NCI-H748 treated with DMSO at 0.1 percent for 48 hours (cell line): Measurements from ENCODE around the gene TEDC1.
A peak's percentile ranks its signal among the peaks of the same experiment; 100 is the strongest.

Experiments
- DNase-seq: peaks from one replicate; lab custom pipeline; 2025; lab: John Stamatoyannopoulos, UW

Gene TEDC1, protein sequence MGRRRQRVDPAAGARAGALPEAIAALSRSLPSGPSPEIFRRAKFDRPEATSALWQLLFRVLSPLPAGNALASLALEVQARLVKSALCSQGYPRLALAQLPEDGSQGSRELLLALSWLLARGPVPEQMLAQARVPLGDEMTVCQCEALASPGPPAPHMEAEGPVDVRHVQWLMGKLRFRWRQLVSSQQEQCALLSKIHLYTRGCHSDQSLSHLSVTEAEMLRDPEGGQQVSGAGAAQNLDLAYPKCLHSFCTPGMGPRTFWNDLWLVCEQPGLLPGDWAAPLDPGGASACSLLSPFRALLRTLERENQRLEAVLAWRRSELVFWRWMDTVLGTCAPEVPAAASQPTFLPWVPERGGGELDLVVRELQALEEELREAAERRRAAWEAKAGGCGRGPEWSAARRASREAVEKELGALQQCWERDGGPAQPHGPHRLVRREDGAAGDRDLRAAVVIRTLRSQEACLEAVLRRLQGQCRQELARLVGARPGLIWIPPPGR

DNA sequence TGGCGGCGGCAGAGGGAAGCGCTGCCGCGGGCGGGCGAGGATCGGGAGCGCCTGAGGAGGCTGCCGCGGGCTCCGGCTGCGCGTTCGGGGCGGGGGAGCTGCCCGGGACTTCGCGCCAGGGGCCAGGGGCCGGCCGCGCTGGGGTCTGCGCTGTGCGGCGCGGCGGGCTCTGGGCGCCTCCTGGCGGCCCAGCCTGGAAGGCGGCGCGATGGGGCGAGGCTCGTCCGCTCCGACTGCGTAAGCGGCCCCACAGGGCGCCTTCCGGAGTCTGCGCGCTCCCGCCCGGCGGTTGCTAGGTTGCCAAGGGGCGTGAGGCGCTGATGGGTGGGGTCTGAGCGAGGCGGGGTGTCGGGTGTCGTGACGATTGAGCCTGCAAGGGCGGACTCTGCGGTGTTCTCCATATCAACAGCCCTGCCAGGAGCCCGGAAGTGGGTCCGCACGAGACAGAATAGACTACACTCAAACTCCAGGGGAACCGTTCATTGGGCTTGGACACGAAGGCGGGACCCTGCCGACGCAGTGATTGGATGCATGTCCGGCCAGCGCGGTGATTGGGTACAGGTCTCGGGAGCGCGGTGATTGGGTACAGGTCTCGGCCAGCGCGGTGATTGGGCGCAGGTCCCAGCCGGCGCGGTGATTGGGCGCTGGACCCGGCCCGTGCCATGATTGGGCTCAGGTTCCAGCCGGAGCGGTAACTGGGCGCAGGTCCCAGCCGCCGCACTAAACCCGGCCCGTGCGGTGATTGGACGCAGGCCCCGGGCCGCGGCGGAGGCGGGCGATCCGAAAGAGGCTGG lies at the start of gene TEDC1:
TEDC1 (plus strand) TSS at position 675 of the 794 bp plus-strand sequence. CDS start 130 bp downstream, outside the sequence.
- DNase-seq, result peak; percentile 100

DNA sequence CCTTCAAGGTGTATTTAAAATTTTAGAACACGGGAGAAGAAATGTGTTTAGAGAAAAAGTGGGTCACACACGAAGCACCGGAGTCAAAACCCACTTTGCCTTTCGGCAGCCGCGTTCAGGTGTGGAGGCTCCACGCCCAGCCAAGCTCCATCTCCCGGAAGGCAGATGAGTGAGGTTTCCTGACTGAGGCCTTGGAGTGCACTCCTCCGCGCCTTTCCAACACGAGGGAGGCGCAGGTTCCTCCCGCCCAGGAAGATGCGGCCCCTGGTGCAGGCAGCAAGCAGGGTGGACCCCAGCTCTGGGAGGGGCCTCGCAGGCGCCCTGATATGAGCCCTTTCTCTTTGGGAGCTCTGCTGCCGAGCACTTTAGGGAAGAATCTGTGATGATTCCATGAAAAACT lies 48.9 kb upstream of the TEDC1 start:
- no peak for DNase-seq

DNA sequence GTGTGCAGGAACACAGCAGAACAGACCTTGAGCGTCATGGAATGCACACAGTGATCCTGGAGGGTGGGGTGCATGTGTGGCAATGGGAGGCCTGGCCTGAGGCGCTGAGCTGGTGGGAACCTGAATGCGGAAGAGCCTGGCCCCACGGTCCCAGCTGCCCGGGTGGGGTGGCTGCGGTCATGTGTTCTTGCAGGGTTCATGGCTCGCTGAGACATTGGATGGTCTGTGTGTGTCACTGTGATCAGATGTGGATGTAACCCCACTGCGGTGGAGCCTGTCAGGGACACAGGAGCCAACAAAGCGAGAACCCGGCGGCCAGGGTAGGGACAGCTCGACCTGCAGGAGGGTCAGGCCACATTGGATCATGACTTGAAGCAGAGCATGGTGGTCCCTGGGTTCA lies 48.2 kb upstream of the TEDC1 start:
- DNase-seq, result no peak

DNA sequence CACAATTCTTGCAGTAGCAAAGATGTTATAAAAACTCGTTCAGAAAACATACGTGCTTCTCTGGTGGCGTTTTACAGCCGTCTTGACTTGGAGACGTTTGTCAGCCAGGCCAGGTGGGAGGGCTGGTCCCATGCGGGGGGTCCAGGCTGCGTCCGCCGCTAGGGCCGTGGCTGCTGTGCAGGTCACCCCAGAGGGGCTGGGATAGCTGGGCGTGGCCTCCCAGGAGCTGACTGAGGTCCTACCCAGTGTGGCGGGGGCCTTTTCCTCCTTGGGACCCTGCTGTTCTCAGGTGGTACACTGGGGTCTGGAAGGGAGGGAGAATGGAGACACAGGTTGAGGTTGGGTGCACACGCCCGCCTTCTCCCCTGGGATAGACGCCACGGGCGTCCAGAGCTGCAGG lies 46.2 kb upstream of the TEDC1 start:
- no peak for DNase-seq

DNA sequence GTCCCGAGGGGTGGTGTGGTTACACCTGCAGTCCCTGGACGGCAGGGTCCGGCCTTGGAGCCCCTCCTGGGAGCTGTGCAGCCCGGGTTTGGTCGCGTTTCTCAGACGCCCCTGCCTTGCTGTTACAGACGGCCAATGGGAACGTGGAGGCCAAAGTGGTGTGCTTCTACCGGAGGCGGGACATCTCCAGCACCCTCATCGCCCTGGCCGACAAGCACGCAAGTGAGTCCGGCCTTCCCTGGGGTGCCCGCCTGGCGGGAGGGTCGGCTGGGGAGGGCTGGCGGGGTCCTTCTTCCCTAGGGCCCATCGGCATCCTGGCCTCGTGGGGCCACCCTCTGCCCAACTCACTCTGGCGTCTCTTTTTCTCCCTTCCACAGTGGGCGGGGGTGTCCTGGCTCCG lies 45.8 kb upstream of the TEDC1 start:
- DNase-seq, result no peak

DNA sequence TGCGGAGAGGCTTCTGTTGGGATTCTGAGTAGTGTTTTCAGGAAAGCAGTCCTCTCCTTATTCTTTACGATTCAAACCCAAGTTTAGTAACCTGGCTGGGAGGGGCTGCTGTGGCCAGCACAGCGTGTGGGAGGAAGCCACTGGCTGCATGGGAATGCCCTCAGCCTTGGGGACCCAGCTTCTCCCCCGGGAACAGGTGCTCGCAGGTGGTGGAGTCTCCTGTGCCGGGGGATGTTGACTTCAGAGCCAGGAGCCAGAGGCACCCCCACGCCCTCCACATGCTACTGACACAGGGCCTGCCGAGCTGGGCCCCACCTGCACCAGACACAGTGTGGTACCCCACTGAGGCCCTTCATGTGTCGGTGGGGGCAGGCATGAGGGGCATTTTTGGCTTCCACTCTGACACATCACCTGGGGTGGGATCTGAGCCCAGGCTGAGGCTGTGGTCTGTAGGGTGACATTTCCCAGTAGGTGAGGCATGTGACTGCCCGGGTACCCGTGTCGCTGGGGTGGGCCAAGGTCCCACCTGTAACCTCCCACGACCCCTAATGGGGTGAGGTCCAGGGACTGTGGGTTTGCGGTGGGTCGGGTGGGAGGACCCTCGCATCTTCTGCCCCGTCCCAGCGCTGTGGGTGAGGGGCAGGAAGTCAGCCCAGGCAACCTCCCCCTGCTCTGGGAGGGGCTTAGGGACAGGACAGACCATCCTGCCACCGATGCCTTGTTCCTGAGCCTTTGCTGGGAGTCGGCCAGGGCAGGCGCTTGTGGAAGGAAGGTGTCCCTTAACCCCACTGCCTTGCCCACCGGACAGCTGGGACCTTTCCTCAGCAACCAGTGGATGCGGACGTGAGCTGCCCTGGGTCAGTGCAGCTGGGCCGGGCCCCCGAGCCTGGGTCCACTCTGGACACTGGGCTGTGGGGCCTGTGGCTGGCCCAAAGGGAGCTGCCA lies 44.9 kb upstream of the TEDC1 start:
- no peak for DNase-seq

DNA sequence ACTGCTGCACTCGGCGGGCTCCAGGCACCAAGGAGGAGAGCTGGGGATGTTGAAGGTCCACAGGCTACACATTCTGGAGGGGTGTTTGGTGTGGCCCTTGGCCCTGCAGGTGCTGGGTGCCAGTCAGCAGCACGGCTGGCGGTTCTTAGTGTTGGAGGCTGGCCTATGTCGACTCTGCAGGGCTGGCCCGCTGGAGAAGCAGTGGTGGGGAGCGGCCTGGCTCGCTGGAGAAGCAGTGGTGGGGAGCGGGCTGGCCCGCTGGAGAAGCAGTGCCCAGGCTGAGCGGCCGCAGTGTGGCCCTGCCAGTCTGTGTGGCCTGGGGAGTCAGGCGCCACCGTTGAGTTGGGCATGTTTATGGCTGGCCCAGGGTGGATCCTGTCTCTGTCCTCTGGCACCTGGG lies 44.1 kb upstream of the TEDC1 start:
- no peak for DNase-seq

DNA sequence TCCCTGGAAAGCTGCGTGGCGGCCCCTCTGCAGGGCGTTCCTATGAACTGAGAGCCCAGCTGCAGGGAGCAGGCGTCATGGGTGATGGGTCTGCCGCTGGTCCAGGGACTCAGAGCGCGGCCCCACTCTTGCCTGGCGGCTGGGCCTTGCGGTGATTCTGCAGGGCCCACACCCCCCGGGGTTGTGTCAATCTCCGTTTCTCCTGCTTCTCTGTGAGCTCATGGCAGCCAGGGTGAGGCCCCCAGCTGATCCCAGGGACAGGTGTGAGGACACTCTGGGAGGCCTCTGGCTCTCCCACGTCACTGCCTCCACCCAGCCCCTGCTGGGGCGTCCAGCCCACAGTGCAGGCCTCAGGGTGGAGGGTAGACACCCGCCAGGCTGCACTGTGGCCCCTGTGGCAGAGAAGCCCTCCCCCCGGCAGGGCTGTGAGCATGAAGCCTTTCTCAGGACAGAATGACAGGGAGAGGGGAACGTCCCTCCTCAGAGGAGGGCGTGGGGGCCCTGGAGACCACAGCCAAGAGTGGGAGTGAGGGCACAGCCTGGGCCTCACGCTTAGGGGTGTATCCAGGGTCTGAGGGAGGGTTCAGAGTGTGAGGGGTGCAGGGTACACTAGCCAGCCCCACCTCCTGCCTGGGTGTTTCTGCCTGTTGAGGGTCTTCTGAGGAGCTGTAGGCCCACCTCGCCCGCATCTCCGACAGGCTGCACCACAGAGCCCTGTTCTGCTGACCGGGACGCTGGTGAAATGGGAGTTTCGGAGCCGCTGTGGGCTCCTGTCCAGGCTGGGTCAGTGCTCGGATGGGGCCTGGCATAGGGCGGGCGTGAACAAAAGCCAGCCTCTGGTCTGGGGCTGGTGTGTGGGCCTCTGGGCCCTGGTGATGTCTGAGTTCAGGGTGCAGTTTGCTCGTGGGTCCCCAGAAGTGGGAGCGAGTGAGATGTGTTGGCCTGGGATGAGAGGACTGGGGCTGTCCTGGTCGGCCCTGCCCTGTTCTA lies 43.1 kb upstream of the TEDC1 start:
- DNase-seq, result no peak

DNA sequence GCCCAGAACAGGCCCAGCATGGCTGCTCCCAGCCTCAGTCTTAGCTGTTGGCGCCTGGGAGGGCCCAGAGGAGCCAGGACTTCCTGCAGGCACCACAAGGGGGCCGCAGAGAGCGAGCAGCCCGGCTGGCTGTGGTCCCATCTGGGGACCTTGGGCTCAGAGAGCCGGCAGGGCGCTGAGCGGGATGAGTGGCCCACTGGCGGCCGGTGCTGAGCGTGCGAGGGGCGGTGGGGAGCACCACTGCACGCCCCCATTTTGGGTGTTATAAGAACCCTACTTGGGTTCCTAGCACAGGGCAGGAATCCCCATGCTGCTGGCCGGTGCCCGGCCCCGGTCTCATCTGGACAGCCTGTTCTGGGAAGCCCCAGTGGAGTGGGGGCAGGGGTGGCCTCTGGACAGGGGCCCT lies 42.3 kb upstream of the TEDC1 start:
- DNase-seq, result no peak

DNA sequence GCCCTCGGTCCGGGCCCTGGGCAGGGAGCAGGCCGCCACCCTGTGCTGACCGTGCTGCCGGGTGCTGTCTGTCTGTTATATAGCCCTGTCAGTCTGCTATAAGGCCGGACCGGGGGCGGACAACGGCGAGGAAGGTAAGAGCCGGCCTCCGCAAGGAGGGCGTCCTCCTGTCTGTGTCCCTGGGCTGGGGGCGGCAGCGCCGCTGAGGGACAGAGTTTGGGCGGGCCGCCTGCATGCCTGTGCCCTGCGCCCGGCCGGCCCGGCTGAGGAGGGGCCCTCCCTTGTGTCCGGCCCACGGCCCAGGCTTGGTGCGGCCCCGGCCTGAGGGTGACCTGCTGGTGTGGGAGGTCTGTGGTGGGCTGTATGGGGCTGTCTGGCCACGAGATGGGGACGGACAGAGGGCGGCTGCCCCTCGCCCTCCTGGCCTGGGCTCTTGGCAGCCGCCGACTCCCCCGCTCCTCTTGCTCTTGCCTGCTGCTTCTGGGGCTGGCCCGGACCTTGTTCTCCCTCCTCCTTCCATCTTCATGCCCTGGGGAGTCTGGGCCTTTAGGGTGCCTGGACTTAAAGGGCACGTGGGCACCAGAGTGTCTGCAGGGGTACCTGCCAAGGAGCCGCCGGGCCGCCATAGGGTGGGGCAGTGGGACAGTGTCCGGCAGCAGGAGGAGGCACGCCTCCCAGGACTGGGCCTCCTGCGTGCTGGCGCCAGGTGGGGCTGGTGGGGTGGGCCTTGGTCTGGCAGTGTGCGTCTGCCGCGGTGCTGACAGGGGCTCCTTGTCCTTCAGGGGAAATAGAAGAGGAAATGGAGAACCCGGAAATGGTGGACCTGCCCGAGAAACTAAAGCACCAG lies 41.5 kb upstream of the TEDC1 start:
- no peak for DNase-seq

DNA sequence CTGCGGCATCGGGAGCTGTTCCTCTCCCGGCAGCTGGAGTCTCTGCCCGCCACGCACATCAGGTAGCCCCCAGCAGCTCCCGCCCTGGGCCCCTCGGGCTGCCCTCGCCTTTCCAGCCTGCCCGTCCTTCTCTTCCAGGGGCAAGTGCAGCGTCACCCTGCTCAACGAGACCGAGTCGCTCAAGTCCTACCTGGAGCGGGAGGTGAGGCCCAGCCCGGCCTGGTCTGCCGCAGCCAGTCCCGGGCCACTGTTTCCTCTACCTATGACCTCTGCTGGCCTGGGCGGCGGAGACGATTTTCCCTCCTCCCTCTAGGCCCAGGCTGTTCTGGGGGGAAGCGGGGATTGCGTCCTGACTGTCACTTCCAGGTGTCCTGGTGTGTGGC lies 40.9 kb upstream of the TEDC1 start:
- DNase-seq, result no peak

DNA sequence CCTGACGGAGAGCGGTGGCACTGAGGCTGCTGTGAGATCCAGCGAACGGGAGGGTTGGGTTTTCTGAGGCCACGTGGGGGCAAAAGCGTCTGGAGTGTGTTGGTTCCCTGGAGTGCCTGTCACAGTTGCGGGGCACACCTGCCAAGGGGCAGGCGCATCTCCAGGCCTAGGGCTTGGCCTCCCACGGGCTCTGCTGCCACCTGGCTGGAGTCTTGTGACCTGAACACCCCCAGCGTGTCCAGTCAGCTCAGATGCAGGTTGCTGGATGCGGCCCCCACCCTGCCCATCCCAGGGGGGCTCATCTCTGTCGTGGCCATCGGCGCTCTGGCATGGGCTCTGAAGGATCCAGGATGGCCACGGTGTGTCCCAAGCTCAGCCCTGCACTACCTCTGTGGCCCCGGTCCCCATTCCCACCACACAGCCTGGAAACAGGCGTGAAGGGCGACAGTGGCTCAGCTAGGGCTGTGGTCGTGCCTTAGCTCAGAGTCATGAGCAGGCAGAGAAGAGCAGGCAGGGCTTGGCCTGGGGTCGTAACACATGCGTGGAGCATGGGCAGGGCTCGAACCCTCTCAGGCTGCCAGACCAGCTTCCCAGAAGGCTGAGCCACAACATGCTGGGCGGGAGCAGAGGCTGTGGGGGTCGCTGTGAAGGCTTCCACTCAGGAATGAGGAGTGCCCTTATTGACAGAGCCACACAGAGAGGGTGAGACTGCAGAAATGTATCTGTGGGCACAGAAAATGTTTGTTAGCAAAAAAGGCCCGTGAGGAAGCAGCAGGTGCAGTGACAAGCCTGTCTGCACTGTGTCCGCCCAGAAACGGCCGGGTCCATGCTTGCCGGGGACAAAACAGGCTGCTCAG lies 40.0 kb upstream of the TEDC1 start:
- no peak for DNase-seq

DNA sequence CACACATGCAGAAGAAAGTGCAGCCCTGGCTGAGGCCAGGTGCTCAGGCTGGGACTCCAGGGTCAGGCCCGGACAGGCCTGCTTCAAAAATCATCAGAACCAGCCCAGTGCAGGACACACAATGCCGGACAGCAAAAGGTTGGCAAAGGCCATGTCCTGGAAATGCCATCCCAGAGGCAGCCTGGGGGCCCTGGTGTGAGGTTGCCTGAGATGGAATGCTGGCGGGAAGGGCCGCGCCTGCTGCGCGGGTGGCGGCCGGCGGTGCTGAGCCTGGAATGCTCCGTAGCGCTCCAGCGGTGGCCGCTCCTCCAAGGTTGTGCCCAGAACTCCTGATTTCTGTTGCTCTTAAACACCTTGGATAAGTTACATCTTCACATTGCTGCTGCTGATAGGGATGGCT lies 38.1 kb upstream of the TEDC1 start:
- no peak for DNase-seq

DNA sequence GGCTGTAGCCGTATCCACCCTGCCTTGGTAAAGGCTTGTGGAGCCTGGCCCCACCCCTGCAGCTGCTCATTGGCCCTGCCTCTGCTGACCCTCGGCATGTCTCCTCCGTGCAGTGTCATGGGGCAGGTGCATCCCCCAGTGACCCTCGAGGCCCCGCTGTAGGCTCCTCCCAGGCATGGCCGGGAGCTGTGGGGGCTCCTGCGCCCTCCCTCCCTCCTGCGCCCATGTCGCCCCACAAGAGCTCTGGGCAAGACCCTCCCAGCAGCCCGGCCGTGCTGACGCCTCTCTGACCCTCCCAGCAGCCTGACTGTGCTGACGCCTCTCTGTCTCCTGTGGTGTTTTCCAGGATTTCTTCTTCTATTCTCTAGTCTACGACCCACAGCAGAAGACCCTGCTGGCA lies 37.2 kb upstream of the TEDC1 start:
- no peak for DNase-seq

DNA sequence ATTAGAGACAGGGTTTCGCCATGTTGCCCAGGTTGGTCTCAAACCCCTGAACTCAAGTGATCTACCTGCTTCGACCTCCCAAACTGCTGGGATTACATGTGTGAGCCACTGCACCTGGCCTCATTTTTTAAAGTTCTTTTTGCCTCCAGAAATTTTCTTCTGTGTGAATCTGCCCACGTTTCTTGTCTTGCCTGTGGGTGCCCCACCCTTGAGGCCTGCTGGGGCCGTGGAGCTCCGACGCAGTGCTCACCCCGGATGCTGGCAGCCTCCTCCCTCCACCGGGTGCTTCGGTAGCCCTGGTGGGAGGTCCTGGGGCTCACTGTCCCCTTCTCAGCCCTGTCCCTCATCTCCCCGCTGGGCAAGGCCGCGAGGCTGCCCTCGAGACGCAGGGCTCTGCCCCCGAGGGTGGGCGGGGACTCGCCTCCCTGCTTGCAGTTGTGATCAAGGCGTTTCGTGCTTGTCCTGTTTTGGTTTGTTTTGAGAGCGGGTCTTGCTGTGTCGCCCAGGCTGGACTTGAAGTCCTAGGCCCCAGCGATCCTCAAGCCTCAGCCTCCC lies 35.9 kb upstream of the TEDC1 start:
- no peak for DNase-seq

DNA sequence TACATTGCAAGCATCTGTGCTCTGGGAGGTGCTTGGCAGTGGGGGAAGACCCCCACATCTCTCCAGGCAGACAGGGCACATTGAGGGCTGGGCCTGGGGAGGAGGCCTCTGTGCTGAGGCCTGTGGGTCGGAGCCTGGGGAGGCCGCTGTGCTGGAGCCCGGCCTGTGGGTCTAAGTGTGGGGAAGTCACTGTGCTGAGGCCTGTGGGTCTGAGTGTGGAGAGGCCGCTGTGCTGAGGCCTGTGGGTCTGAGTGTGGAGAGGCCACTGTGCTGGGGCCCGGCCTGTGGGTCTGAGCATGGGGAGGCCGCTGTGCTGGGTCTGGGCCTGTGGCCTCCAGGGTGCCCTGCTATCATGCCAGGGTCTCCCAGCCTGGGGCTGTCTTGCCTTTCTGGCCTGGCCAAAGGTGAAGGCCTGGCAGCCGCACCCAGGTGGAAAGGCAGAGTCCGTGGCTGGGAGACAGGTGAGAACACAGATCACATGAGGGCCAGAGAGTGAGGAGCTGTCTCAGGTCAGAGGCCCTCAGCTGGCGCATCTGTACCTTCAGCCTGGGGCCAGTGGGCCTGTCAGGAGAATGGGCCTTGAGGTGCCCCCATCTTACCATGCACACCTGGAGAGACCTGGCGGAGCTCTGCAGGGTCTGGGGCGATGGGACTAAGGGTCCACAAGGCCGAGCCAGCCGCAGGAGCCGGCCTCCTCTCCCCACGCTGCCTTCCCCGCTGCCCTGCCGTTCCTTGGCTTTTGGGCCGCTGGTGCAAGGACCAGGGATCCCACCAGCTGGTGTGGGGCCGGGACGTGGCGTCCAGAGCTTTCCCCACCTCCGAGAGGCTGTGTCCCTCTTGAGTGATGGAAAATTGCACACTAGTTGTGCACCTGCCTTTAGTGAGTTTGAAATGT lies 35.0 kb upstream of the TEDC1 start:
- no peak for DNase-seq

DNA sequence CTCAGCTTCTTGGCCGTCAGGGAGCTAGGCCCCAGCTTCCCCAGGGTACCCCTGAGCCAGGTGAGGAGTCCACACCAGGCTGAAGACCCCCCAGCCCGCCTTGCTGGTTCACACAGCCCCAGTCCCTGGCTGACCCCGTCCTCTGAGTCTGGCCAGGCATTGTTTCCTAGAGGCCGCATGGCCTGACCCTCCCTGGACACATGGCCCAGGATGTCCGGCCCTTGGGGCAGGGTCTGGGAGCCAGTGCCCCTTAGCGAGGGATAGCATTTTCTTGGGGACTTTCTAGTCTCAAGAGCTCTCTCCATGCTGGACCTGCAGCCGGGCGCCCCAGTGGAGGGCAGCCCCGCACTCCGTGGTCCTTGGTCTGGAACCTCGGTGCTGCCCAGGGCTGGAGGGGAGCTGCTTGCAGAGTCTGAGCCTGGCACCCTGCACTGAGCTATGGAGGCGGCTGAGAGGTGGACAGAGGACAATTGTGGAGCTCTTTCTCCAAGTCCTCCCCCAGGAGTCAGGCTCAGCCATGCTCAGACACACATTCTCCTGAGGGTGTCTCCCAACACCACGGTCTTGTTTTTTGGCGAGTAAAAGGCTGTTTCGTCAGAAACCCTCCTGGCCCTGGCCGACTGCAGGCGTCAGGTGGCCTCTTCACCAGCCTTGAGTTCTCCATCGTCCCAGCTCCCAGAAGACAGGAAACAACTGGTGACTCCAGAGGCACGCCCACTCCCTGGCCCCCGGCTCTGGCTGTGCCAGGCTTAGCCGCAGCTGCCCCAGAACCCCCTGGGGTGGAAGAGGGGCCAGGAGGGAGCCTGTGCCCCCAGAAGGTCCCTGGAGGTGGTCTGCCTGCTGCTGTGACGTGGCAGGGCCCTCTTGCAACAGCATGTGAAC lies 34.1 kb upstream of the TEDC1 start:
- no peak for DNase-seq
